ENCODE results near the gene CTNND2. TPM values are rescaled to one million over a fixed set of nuclear protein-coding genes. Genes with fewer than 3 reads are reported as not detected.
"Not testable (repeated sequence)": the region's sequence is repeated elsewhere in the genome, so short reads cannot be mapped to it uniquely, and the experiment has no call there.

The CTNND2 gene
- total RNA-seq, 3 donors from 2014 or later (not counting 1 experiment from before 2014, with no cell fraction given), result not detected

DNA sequence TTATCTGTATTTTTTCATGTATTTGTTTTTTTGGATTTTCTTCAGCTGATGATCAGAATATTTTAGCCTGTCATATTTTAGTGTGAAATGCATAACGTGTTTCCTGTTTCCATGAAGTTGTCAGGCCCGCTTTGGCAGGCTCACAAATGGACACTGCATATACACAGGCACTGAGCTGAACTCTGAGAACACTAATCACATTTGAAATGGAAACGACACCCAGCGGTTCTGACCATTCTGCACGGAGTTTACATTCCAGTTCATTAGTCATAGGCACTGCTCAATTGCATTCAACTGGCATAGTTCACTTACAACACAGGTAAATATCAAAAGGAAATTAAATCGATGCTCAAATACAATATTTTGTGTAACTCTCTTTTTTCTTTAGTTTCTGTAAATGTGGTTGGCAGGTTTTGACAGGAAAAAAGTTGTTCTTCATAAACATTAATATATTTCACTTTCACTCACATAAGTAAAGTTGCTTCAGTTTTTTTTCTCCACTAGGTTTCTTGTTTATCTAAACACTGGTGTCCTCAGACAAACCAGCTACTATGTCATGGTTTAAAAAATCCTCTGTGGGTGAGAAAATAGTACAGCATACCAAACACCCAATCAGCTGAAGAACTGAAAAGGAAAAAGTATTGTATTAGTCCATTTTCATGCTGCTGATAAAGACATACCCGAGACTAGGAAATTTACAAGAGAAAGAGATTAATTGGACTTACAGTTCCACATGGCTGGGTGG, 584.2 kb downstream of the CTNND2 start:
- no peaks in the 10 kb centered on the region for H3K4me1 ChIP-seq (ENCODE audit: control insufficient read depth, insufficient read depth, low read length)
- H3K27me3 Mint-ChIP-seq (ENCODE audit: low read depth in 2 of 2), result peaks cover 11 to 17% of the 10 kb centered on the region in 2 donors
- H3K4me3 Mint-ChIP-seq, result no peak overlapping the region
- 89% methylated on average over 6 of the region's 7 CpGs for WGBS (ENCODE audit: insufficient coverage)
- TF ChIP-seq CTCF (IDR thresholded peaks at IDR 0.05), result no peak
- no peaks in the 10 kb centered on the region for H3K36me3 ChIP-seq (ENCODE audit: control insufficient read depth, insufficient read depth, low read length)
- H3K27ac ChIP-seq (ENCODE audit: low read length), result no peak overlapping the region
- no peaks in the 10 kb centered on the region for H3K4me1 Mint-ChIP-seq
- no peaks in the 10 kb centered on the region for H3K9me3 Mint-ChIP-seq
- intact Hi-C loops (cut with micrococcal nuclease), result no loop called here
- no peaks in the 10 kb centered on the region for H3K9me3 ChIP-seq (ENCODE audit: control insufficient read depth, insufficient read depth, low read length)
- H3K36me3 Mint-ChIP-seq, result no peaks in the 10 kb centered on the region
- no peak overlapping the region for H3K4me3 ChIP-seq (ENCODE audit: low read length)
- no peak overlapping the region for H3K27ac Mint-ChIP-seq
- DNase-seq (no peak), ATAC-seq (no peak)
- no peaks in the 10 kb centered on the region for H3K27me3 ChIP-seq (ENCODE audit: control insufficient read depth, insufficient read depth, low read length)

GRCh38 chr5:11313694-11314093, 590.6 kb downstream of the CTNND2 start:
- H3K27me3 ChIP-seq (ENCODE audit: control insufficient read depth, insufficient read depth, low read length); H3K36me3 ChIP-seq (ENCODE audit: control insufficient read depth, insufficient read depth, low read length); H3K4me1 Mint-ChIP-seq; H3K27ac ChIP-seq (ENCODE audit: low read length); intact Hi-C loops (cut with micrococcal nuclease); ATAC-seq; H3K9me3 Mint-ChIP-seq; DNase-seq; H3K4me3 ChIP-seq (ENCODE audit: low read length); H3K36me3 Mint-ChIP-seq; H3K9me3 ChIP-seq (ENCODE audit: control insufficient read depth, insufficient read depth, low read length); H3K4me1 ChIP-seq (ENCODE audit: control insufficient read depth, insufficient read depth, low read length); H3K27ac Mint-ChIP-seq; H3K4me3 Mint-ChIP-seq: not testable (repeated sequence)
- peaks cover 7 to 17% of the 10 kb centered on the region in 2 donors for H3K27me3 Mint-ChIP-seq (ENCODE audit: low read depth in 2 of 2)
- 61% methylated on average over 7 of the region's 7 CpGs for WGBS (ENCODE audit: insufficient coverage)

GRCh38 chr5:11311731-11312130, 592.5 kb downstream of the CTNND2 start:
- Mint-ChIP-seq H3K27me3 (ENCODE audit: low read depth in 2 of 2) (peaks cover 0 to 2% of the 10 kb centered on the region in 2 donors), H3K9me3 (no peaks in the 10 kb centered on the region), H3K27ac (no peak overlapping the region), H3K4me3 (no peak overlapping the region), H3K4me1 (no peaks in the 10 kb centered on the region), H3K36me3 (no peaks in the 10 kb centered on the region)
- H3K9me3 ChIP-seq (ENCODE audit: control insufficient read depth, insufficient read depth, low read length), result no peaks in the 10 kb centered on the region
- no peaks in the 10 kb centered on the region for H3K4me1 ChIP-seq (ENCODE audit: control insufficient read depth, insufficient read depth, low read length)
- DNase-seq, result no peak
- 85% methylated on average over 3 of the region's 3 CpGs for WGBS (ENCODE audit: insufficient coverage)
- TF ChIP-seq CTCF (IDR thresholded peaks at IDR 0.05), result no peak
- H3K4me3 ChIP-seq (ENCODE audit: low read length), result no peak overlapping the region
- H3K36me3 ChIP-seq (ENCODE audit: control insufficient read depth, insufficient read depth, low read length), result no peaks in the 10 kb centered on the region
- ATAC-seq, result peak in 1 of 3 donors; percentile 33
- intact Hi-C loops (cut with micrococcal nuclease), result no loop called here
- H3K27me3 ChIP-seq (ENCODE audit: control insufficient read depth, insufficient read depth, low read length), result no peaks in the 10 kb centered on the region
- no peak overlapping the region for H3K27ac ChIP-seq (ENCODE audit: low read length)

GRCh38 chr5:11311272-11311671, 593.0 kb downstream of the CTNND2 start:
- intact Hi-C loops (cut with micrococcal nuclease), result no loop called here
- Mint-ChIP-seq H3K9me3 (no peaks in the 10 kb centered on the region), H3K27me3 (ENCODE audit: low read depth in 2 of 2) (no peaks in the 10 kb centered on the region), H3K4me3 (no peak overlapping the region), H3K4me1 (no peaks in the 10 kb centered on the region), H3K36me3 (no peaks in the 10 kb centered on the region), H3K27ac (no peak overlapping the region)
- no peaks in the 10 kb centered on the region for H3K9me3 ChIP-seq (ENCODE audit: control insufficient read depth, insufficient read depth, low read length)
- H3K4me1 ChIP-seq (ENCODE audit: control insufficient read depth, insufficient read depth, low read length), result no peaks in the 10 kb centered on the region
- 94% methylated on average over 1 of the region's 1 CpG for WGBS (ENCODE audit: insufficient coverage)
- no peak overlapping the region for H3K27ac ChIP-seq (ENCODE audit: low read length)
- no peak overlapping the region for H3K4me3 ChIP-seq (ENCODE audit: low read length)
- TF ChIP-seq CTCF (IDR thresholded peaks at IDR 0.05), result no peak
- no peaks in the 10 kb centered on the region for H3K36me3 ChIP-seq (ENCODE audit: control insufficient read depth, insufficient read depth, low read length)
- DNase-seq, result no peak
- no peaks in the 10 kb centered on the region for H3K27me3 ChIP-seq (ENCODE audit: control insufficient read depth, insufficient read depth, low read length)
- ATAC-seq, result peak in 1 of 3 donors; percentile 48
